ENCODE results near the gene MMP8.
"Not testable (repeated sequence)": the region's sequence is repeated elsewhere in the genome, so short reads cannot be mapped to it uniquely, and the experiment has no call there.

MMP8 gene

GRCh38 chr11:102749101-102749722, 24.5 kb upstream of the MMP8 start:
- no peak for TF ChIP-seq CTCF (IDR thresholded peaks at IDR 0.05; ENCODE audit: low read length, missing control alignments)
- DNase-seq (ENCODE audit: low read depth) = no peak
- no peak overlapping the region for H3K4me3 ChIP-seq (replicated peaks; ENCODE audit: low read depth, low read length)

DNA sequence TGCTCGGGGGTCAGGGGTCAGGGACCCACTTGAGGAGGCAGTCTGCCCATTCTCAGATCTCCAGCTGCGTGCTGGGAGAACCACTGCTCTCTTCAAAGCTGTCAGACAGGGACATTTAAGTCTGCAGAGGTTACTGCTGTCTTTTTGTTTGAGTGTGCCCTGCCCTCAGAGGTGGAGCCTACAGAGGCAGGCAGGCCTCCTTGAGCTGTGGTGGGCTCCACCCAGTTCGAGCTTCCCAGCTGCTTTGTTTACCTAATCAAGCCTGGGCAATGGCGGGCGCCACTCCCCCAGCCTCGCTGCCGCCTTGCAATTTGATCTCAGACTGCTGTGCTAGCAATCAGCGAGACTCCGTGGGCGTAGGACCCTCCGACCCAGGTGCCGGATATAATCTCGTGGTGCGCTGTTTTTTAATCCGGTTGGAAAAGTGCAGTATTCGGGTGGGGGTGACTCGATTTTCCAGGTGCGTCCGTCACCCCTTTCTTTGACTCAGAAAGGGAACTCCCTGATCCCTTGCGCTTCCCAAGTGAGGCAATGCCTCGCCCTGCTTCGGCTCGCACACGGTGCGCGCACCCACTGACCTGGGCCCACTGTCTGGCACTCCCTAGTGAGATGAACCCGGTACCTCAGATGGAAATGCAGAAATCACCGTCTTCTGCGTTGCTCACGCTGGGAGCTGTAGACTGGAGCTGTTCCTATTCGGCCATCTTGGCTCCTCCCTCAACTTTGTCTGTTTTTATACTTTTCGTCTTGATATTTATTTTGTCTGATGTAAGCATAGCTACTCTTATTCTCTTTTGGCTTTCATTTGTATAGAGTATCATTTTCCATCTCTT, 22.2 kb upstream of the MMP8 start:
- H3K4me3 ChIP-seq (replicated peaks; ENCODE audit: low read depth, low read length) = peak overlapping the region; percentile 22
- not testable (repeated sequence) for DNase-seq (ENCODE audit: low read depth)

GRCh38 chr11:102734650-102735049, 9.9 kb upstream of the MMP8 start:
- H3K4me3 ChIP-seq (replicated peaks; ENCODE audit: low read depth, low read length) = no peak overlapping the region
- TF ChIP-seq CTCF (IDR thresholded peaks at IDR 0.05; ENCODE audit: low read length, missing control alignments) = no peak
- DNase-seq (ENCODE audit: low read depth) = no peak

- TF ChIP-seq CTCF (IDR thresholded peaks at IDR 0.05; ENCODE audit: low read length, missing control alignments) = peak; percentile 85
- DNase-seq (ENCODE audit: low read depth) = peak; percentile 62
- H3K4me3 ChIP-seq (replicated peaks; ENCODE audit: low read depth, low read length) = no peak overlapping the region
Measured at GRCh38 chr11:102733232-102733875, 8.6 kb upstream of the MMP8 start.

DNA sequence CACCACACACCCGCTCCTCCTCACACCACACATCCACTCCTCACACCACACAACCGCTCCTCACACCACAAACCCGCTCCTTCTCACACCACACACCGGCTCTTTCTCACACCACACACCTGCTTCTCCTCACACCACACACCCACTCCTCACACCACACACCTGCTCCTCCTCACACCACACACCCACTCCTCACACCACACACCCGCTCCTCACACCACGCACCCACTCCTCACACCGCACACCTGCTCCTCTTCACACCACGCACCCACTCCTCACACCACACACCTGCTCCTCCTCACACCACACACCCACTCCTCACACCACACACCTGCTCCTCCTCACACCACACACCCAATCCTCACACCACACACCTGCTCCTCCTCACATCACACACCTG, 6.2 kb upstream of the MMP8 start:
- not testable (repeated sequence) for DNase-seq (ENCODE audit: low read depth); H3K4me3 ChIP-seq (replicated peaks; ENCODE audit: low read depth, low read length)

GRCh38 chr11:102729849-102730815, 5.4 kb upstream of the MMP8 start:
- TF ChIP-seq CTCF (IDR thresholded peaks at IDR 0.05; ENCODE audit: low read length, missing control alignments) = no peak
- DNase-seq (ENCODE audit: low read depth) = peak; percentile 16

GRCh38 chr11:102727890-102728289, 3.1 kb upstream of the MMP8 start:
- no peak for TF ChIP-seq CTCF (IDR thresholded peaks at IDR 0.05; ENCODE audit: low read length, missing control alignments)
- peak; percentile 40 for DNase-seq (ENCODE audit: low read depth)
- H3K4me3 ChIP-seq (replicated peaks; ENCODE audit: low read depth, low read length) = no peak overlapping the region

More at GRCh38 chr11:102729849-102730815, 5.4 kb upstream of the MMP8 start:
- H3K4me3 ChIP-seq (replicated peaks; ENCODE audit: low read depth, low read length) = no peak overlapping the region

All from fibroblast of pulmonary artery (primary cell).